ENCODE data around the gene RNF115.
"Not testable (repeated sequence)": the region's sequence is repeated elsewhere in the genome, so short reads cannot be mapped to it uniquely, and the experiment has no call there.

The RNF115 gene

GRCh38 chr1:145719230-145720079, 104.4 kb downstream of the RNF115 start, which contains the start of gene CD160:
CD160 (plus strand) TSS chr1:145719499; CDS start chr1:145728328, 8,829 bp downstream.
- no peak within 1 kb of the TSS for H3K9ac ChIP-seq (ENCODE audit: low read depth in 1 of 2, low read length in 2 of 2)
- H3K27me3 ChIP-seq (ENCODE audit: control insufficient read depth in 2 of 2, insufficient read depth in 2 of 2, low read length in 2 of 2): peaks cover 3 to 6% of the 10 kb centered on the region in 2 donors
- peaks cover 3% of the 10 kb centered on the region in 2 donors for H3K4me1 ChIP-seq (ENCODE audit: control insufficient read depth in 2 of 2, insufficient read depth in 2 of 2, low read length in 2 of 2)
- H3K36me3 ChIP-seq (ENCODE audit: control insufficient read depth in 2 of 2, insufficient read depth in 2 of 2, low read length in 2 of 2): no peaks in the 10 kb centered on the region
- no peak within 1 kb of the TSS for H3K27ac ChIP-seq (ENCODE audit: low read depth in 2 of 2, low read length in 2 of 2)
- no peaks in the 10 kb centered on the region for H3K9me3 ChIP-seq (ENCODE audit: control insufficient read depth in 2 of 2, low read length in 2 of 2)
- no peak within 1 kb of the TSS for H3K4me3 ChIP-seq (ENCODE audit: low read length in 2 of 2)

- H3K9me3 ChIP-seq (ENCODE audit: control insufficient read depth in 2 of 2, low read length in 2 of 2): not testable (repeated sequence)
Measured at GRCh38 chr1:145718465-145718864, 105.4 kb downstream of the RNF115 start.

GRCh38 chr1:145717833-145718232, 106.1 kb downstream of the RNF115 start:
- Histone ChIP-seq H3K9me3 (ENCODE audit: control insufficient read depth in 2 of 2, low read length in 2 of 2) (no peaks in the 10 kb centered on the region), H3K27me3 (ENCODE audit: control insufficient read depth in 2 of 2, insufficient read depth in 2 of 2, low read length in 2 of 2) (peaks cover 3 to 6% of the 10 kb centered on the region in 2 donors), H3K36me3 (ENCODE audit: control insufficient read depth in 2 of 2, insufficient read depth in 2 of 2, low read length in 2 of 2) (no peaks in the 10 kb centered on the region), H3K4me1 (ENCODE audit: control insufficient read depth in 2 of 2, insufficient read depth in 2 of 2, low read length in 2 of 2) (peaks cover 3 to 4% of the 10 kb centered on the region in 2 donors), H3K9ac (ENCODE audit: low read depth in 1 of 2, low read length in 2 of 2) (no peak overlapping the region), H3K27ac (ENCODE audit: low read depth in 2 of 2, low read length in 2 of 2) (no peak overlapping the region), H3K4me3 (ENCODE audit: low read length in 2 of 2) (no peak overlapping the region)

More at GRCh38 chr1:145718465-145718864, 105.4 kb downstream of the RNF115 start:
- not testable (repeated sequence) for H3K27ac ChIP-seq (ENCODE audit: low read depth in 2 of 2, low read length in 2 of 2); H3K36me3 ChIP-seq (ENCODE audit: control insufficient read depth in 2 of 2, insufficient read depth in 2 of 2, low read length in 2 of 2); H3K9ac ChIP-seq (ENCODE audit: low read depth in 1 of 2, low read length in 2 of 2); H3K4me1 ChIP-seq (ENCODE audit: control insufficient read depth in 2 of 2, insufficient read depth in 2 of 2, low read length in 2 of 2); H3K27me3 ChIP-seq (ENCODE audit: control insufficient read depth in 2 of 2, insufficient read depth in 2 of 2, low read length in 2 of 2); H3K4me3 ChIP-seq (ENCODE audit: low read length in 2 of 2)

- no peak overlapping the region for H3K27ac ChIP-seq (ENCODE audit: low read depth in 2 of 2, low read length in 2 of 2)
Measured at GRCh38 chr1:145716641-145717345, 107.1 kb downstream of the RNF115 start.

GRCh38 chr1:145714524-145715111, 109.3 kb downstream of the RNF115 start:
- Histone ChIP-seq H3K4me3 (ENCODE audit: low read length in 2 of 2) (no peak overlapping the region), H3K36me3 (ENCODE audit: control insufficient read depth in 2 of 2, insufficient read depth in 2 of 2, low read length in 2 of 2) (no peaks in the 10 kb centered on the region), H3K27me3 (ENCODE audit: control insufficient read depth in 2 of 2, insufficient read depth in 2 of 2, low read length in 2 of 2) (no peaks in the 10 kb centered on the region), H3K9ac (ENCODE audit: low read depth in 1 of 2, low read length in 2 of 2) (no peak overlapping the region), H3K27ac (ENCODE audit: low read depth in 2 of 2, low read length in 2 of 2) (no peak overlapping the region), H3K9me3 (ENCODE audit: control insufficient read depth in 2 of 2, low read length in 2 of 2) (no peaks in the 10 kb centered on the region), H3K4me1 (ENCODE audit: control insufficient read depth in 2 of 2, insufficient read depth in 2 of 2, low read length in 2 of 2) (peaks cover 0 to 4% of the 10 kb centered on the region in 2 donors)

More at GRCh38 chr1:145716641-145717345, 107.1 kb downstream of the RNF115 start:
- Histone ChIP-seq H3K36me3 (ENCODE audit: control insufficient read depth in 2 of 2, insufficient read depth in 2 of 2, low read length in 2 of 2) (no peaks in the 10 kb centered on the region), H3K4me1 (ENCODE audit: control insufficient read depth in 2 of 2, insufficient read depth in 2 of 2, low read length in 2 of 2) (peaks cover 3 to 4% of the 10 kb centered on the region in 2 donors), H3K27me3 (ENCODE audit: control insufficient read depth in 2 of 2, insufficient read depth in 2 of 2, low read length in 2 of 2) (peaks cover 3 to 6% of the 10 kb centered on the region in 2 donors), H3K4me3 (ENCODE audit: low read length in 2 of 2) (no peak overlapping the region), H3K9ac (ENCODE audit: low read depth in 1 of 2, low read length in 2 of 2) (no peak overlapping the region), H3K9me3 (ENCODE audit: control insufficient read depth in 2 of 2, low read length in 2 of 2) (no peaks in the 10 kb centered on the region)

GRCh38 chr1:145711213-145711651, 112.7 kb downstream of the RNF115 start:
- Histone ChIP-seq H3K4me1 (ENCODE audit: control insufficient read depth in 2 of 2, insufficient read depth in 2 of 2, low read length in 2 of 2) (peaks cover 0 to 18% of the 10 kb centered on the region in 2 donors), H3K9me3 (ENCODE audit: control insufficient read depth in 2 of 2, low read length in 2 of 2) (no peaks in the 10 kb centered on the region), H3K36me3 (ENCODE audit: control insufficient read depth in 2 of 2, insufficient read depth in 2 of 2, low read length in 2 of 2) (no peaks in the 10 kb centered on the region), H3K27ac (ENCODE audit: low read depth in 2 of 2, low read length in 2 of 2) (peak overlapping the region in 1 of 2 donors; percentile 69), H3K9ac (ENCODE audit: low read depth in 1 of 2, low read length in 2 of 2) (no peak overlapping the region), H3K27me3 (ENCODE audit: control insufficient read depth in 2 of 2, insufficient read depth in 2 of 2, low read length in 2 of 2) (no peaks in the 10 kb centered on the region), H3K4me3 (ENCODE audit: low read length in 2 of 2) (no peak overlapping the region)

GRCh38 chr1:145710291-145711027, 113.4 kb downstream of the RNF115 start:
- no peak overlapping the region for H3K27ac ChIP-seq (ENCODE audit: low read depth in 2 of 2, low read length in 2 of 2)
- H3K9me3 ChIP-seq (ENCODE audit: control insufficient read depth in 2 of 2, low read length in 2 of 2): no peaks in the 10 kb centered on the region
- H3K9ac ChIP-seq (ENCODE audit: low read depth in 1 of 2, low read length in 2 of 2): no peak overlapping the region
- H3K27me3 ChIP-seq (ENCODE audit: control insufficient read depth in 2 of 2, insufficient read depth in 2 of 2, low read length in 2 of 2): no peaks in the 10 kb centered on the region
- no peak overlapping the region for H3K4me3 ChIP-seq (ENCODE audit: low read length in 2 of 2)
- H3K36me3 ChIP-seq (ENCODE audit: control insufficient read depth in 2 of 2, insufficient read depth in 2 of 2, low read length in 2 of 2): no peaks in the 10 kb centered on the region
- H3K4me1 ChIP-seq (ENCODE audit: control insufficient read depth in 2 of 2, insufficient read depth in 2 of 2, low read length in 2 of 2): peaks cover 0 to 18% of the 10 kb centered on the region in 2 donors

- H3K4me1 ChIP-seq (ENCODE audit: control insufficient read depth in 2 of 2, insufficient read depth in 2 of 2, low read length in 2 of 2): peaks cover 0 to 14% of the 10 kb centered on the region in 2 donors
- no peaks in the 10 kb centered on the region for H3K27me3 ChIP-seq (ENCODE audit: control insufficient read depth in 2 of 2, insufficient read depth in 2 of 2, low read length in 2 of 2)
- no peak overlapping the region for H3K9ac ChIP-seq (ENCODE audit: low read depth in 1 of 2, low read length in 2 of 2)
- H3K9me3 ChIP-seq (ENCODE audit: control insufficient read depth in 2 of 2, low read length in 2 of 2): no peaks in the 10 kb centered on the region
- no peaks in the 10 kb centered on the region for H3K36me3 ChIP-seq (ENCODE audit: control insufficient read depth in 2 of 2, insufficient read depth in 2 of 2, low read length in 2 of 2)
- H3K27ac ChIP-seq (ENCODE audit: low read depth in 2 of 2, low read length in 2 of 2): no peak overlapping the region
- no peak overlapping the region for H3K4me3 ChIP-seq (ENCODE audit: low read length in 2 of 2)
Measured at GRCh38 chr1:145708063-145708462, 115.8 kb downstream of the RNF115 start.

- no peaks in the 10 kb centered on the region for H3K9me3 ChIP-seq (ENCODE audit: control insufficient read depth in 2 of 2, low read length in 2 of 2)
- peaks cover 0 to 14% of the 10 kb centered on the region in 2 donors for H3K4me1 ChIP-seq (ENCODE audit: control insufficient read depth in 2 of 2, insufficient read depth in 2 of 2, low read length in 2 of 2)
- H3K36me3 ChIP-seq (ENCODE audit: control insufficient read depth in 2 of 2, insufficient read depth in 2 of 2, low read length in 2 of 2): no peaks in the 10 kb centered on the region
- no peak within 1 kb of the TSS for H3K4me3 ChIP-seq (ENCODE audit: low read length in 2 of 2)
- no peak within 1 kb of the TSS for H3K9ac ChIP-seq (ENCODE audit: low read depth in 1 of 2, low read length in 2 of 2)
- H3K27me3 ChIP-seq (ENCODE audit: control insufficient read depth in 2 of 2, insufficient read depth in 2 of 2, low read length in 2 of 2): no peaks in the 10 kb centered on the region
- no peak within 1 kb of the TSS for H3K27ac ChIP-seq (ENCODE audit: low read depth in 2 of 2, low read length in 2 of 2)
Measured at GRCh38 chr1:145707183-145707867, 116.6 kb downstream of the RNF115 start, which contains the start of gene PDZK1. PDZK1 (minus strand) TSS chr1:145707368; CDS start chr1:145688021, 19,347 bp downstream.

All from mucosa of rectum (tissue), 2 donors.